HG02970 (cell line): Measurements from ENCODE around the gene GH2.

ENCODE experiments used
- ATAC-seq: cut with Tn5 transposase; IDR thresholded peaks from one replicate; pipeline ENCODE4 v1.9.1; 2021; ENCODE audit warnings: mild to moderate bottlenecking, moderate library complexity, moderate number of reproducible peaks; ENCODE audit not compliant: unreplicated experiment, low FRiP score

The GH2 gene

DNA sequence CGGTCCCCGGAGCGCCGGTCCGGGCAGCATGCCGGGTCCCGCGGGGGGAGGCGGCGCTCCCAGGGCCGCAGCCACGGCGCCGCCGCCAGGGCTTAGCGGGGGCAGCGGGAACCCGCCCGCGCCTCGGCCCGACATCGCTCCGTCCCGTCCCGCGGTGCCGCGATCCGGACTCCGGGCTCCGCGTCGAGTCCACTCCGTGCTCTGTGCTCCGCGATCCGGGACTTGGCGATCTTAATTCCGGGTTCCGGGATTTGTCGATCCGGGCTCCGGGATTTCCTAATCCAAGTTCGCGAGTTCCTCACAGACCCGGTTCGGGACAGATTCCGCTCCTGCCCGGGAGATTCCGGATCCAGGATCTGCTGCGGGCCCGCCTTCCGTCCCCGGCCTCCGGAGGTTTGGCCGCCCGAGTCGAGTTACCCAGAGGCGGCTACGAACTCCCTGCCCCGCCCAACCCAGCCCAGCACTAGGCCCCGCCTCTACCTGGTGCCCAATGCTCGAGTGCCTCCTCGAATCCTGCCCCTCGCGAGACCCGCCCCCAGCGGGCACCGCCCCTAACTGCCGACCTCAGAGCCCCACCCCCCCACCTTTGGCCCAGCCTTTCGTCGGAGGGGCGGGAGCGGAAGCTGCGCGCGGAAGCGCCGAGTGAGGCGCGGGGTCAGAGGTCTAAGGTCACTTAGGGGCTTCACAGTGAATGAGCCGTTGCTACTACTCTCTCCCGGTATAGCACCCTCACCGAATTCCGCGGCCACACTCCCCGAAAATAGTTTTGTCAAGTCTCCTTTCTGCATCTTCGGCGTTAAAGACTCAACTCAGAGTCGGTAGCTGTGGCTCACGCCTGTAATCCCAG is 39.0 kb downstream of the GH2 start, which contains the start of gene SMARCD2:
Gene SMARCD2, minus strand, starts transcription at position 146 of the 847 bp plus-strand sequence. Its CDS starts 11 bp downstream, at position 135.
- ATAC-seq: peak; percentile 70

DNA sequence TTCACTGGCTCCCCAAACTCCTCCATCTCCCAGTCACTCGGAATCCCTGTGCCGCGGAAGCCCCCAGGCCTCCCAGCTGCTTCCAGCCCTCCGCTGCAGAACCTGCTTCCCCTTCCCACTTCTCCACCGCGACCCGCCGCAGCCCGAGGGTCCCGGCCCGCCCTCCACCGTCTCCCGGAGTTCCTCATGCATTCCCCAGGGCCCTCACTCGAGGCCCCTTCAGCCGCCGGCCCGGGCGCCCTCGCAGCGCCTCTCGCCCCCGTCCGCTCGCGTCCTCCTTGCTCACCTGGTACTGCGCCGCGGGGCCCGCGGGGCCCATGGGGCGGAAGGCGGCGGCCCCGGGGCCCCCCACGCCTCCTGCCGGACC is 39.6 kb downstream of the GH2 start:
- ATAC-seq: no peak

DNA sequence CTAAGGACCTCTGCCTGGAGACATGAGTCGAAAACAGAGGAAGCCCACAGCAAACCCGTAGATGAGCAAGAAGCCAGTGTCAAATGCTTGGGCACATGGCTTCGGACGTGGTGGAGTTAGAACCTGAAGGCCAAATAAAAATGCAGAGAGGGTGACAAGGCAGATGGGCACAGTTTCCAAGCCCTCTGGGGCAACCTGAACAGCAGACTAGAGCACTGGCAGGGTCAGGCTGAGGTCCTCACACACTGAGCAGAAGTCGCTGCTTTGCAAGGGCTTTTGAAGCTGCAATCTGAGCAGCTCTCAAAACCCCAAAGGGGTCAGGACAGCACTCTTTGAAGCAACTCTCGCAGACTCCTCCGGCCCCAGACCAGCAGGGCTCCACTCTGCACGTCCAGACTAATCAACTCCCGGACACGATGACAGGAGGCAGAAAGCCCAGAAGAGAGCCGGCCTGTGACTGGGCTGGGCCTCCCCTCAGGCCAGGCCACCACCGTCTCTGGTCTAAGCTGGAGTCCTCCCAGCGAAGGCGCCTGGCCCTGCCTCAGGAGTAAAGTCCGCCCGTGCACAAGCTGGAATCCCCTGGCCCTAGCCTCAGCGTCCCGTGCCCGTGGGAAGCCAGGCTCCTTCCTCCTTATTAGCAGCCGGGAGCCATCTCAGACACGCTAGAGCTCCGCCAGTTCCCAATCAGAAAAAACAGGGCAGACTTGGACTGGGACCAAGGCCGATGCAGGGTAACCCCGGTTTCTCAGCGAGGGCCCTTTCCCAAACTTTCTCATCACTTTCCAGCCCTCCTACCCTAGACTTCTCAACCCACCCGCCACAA is 40.2 kb downstream of the GH2 start:
- ATAC-seq: no peak

DNA sequence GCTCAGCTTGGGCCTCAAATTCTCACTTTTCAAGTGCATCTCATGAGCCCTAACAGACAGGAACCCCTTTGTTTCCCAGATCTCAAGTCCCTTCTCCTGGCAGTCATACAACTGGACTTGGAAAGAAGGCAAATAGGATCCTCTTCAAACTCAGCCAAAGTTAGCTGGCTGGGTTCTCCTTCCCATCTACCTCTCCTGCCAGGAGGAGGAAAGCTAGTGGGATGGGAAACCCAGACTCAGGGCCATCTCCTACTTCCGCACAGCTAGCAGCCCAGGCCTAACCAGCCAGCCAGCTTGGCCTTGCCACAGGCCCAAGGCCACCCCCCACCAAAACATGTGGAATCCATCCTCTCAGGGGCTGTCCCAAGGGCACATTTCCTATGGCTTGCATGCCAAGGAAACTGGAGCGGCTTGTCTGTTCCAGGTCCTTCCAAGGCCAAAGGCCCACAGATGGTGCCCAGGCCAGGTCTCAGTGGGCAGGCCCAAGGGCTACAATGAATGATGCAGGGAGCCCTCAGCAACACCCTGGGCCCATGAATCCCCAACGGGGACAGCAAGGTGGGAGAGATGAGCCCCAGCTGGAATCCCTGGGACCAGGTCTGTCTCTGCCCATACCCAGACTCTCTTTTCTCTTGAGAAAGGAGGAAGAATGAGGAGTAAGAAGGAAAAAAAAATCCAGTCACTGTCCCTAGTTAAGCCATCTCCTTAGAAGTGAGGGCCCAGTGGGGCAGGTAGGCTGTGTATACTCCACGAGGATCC is 41.0 kb downstream of the GH2 start:
- ATAC-seq: no peak

DNA sequence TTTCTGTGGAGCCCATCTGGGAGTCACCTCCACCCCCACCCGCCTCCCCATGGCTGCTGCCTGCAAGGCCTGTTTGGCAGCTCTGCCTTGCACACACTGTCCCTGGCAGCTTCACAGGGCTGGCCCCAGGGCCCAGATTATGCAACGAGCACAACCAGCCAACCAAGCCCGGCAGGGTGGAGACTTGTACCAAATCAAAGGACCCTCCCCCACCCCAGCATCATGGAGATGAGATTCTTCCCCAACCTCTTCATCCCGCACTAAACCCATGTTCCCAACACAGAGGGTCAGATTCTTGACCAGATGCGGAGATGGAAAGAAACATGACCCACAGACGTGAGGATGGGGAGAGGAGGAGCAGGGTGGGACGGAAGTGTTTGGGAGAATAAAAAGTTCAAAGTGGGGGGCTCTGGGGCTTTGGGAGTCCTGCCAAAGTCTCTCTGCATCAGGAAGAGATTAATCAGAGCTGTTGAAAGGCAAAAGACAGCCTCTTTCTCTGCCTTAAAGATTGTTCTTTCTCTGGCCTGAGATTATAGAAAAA is 43.0 kb downstream of the GH2 start:
- no peak for ATAC-seq

DNA sequence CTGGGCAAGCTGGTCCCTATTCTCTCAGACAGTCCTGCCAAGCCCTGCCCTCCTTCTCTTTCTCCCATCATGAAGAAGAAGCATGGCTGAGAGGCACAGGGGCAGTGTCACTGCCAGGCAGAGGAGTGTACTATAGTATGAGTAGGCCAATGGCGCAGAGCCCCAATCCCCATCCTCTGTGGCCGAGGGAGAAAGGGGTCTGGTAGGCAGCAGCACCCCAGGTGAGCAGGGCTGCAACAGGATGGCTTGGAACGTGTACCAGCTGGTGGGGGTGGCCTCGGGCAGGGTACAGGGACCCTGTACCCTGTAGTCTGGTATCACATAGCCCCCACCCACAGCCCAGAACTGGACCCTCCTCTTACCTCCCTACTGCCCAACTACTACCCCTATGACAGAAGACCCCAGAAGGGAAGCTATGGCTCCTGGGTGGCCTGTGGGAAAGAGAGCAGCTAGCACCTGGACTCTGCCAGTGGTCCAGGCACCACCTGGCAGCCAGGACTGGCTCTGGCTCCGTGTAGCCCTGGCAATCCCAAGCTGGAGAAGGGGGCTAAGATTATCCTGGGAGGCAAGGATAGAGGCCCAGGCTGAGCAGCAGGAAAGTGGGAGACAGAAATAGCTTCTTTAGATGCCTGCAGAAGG is 43.7 kb downstream of the GH2 start:
- no peak for ATAC-seq

DNA sequence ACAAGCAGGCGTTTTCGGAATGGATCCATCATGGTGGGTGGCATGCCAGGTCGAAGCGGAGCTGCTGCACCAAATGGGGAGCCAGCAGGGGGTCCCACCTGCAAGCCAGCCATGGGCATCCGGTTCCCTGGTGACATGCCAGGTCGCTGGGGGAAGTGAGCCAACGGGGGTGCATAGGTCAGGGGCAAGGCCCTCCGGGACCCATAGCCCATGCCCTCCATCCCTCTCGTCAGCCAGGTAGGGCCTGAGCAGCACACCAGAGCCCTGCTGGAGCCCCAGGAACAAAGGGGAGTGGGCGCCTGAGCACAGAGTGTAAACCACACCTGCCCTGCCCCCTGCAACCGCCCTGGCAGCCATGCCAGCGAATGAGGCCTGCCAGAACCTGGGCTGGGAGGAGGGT is 44.3 kb downstream of the GH2 start:
- no peak for ATAC-seq

DNA sequence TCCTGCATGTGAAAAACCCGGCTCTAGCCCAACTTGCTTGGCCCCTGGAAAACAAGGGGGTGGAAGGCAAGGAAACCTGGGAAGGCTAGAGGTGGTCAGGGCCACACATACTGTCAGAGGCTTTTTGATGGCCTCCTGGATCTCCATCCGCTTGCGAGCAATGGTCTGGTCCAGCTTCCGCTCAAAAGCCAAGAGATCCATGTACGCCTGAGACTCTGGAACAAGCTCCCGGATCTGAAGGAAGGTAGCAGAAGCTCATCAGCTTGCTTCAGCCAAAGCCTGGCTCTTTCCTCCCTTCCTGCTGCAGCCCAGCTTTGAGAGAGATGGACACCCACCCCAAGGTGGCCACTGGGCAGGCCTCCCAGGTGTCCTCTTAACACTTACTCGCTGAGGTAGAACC is 44.9 kb downstream of the GH2 start:
- no peak for ATAC-seq

DNA sequence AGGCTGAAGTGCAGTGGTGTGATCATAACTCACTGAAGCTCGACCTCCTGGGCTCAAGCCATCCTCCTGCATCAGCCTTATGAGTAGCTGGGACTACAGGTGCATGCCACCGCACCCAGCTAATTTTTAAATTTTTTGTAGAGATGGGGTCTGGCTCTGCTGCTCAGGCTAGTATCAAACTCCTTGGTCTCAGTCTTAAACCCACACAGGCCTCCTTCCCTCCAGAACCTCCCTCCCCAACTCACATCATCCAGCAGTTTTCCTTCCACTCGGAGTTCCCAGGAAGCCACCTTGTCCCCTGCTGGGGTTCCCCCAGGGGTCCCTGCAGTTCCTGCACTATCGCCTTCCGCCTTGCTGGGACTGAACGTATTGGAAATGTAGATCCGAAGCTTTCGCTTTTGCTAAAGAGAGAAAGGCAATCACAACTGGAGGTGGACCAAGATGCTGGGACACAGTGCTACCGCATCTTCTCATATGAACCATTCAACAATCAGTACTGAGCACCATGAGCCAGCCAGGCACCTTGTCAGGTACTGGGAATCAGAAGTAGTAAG is 46.5 kb downstream of the GH2 start:
- ATAC-seq: no peak

DNA sequence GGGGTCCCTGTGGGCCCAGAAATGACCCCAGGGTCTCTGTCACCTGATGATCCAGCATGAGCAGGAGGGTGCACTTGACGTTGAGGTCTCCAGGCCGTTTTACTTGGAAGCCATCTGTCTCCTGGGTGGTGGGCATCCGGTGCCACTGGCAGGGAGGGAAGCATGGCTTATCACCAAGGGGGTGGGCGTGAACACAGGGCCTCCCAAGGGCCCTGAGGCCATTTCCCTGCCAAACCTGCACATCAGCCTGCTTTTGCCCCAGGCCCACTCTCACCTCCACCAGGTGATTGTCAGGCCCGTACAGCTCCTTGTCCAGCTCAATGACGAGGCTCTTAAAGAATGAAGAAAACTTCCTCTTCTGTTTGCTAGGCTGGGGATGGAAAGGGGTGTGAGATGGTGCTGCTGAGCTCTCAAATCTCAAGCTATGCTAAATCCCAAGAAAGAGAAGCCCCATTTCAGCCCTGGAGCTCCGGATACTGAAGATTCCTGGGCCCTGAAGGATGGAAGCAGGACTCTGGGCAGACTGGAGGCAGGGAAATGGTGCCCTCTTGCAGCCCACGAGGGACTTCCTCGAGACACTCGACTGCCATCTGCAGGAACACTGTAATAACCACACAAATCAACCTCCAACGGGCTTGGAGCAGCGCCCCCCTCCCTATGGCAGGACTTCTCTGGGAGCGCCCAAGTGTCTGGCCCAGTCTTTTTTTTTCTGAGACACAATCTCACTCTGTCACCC is 47.1 kb downstream of the GH2 start:
- ATAC-seq: no peak

DNA sequence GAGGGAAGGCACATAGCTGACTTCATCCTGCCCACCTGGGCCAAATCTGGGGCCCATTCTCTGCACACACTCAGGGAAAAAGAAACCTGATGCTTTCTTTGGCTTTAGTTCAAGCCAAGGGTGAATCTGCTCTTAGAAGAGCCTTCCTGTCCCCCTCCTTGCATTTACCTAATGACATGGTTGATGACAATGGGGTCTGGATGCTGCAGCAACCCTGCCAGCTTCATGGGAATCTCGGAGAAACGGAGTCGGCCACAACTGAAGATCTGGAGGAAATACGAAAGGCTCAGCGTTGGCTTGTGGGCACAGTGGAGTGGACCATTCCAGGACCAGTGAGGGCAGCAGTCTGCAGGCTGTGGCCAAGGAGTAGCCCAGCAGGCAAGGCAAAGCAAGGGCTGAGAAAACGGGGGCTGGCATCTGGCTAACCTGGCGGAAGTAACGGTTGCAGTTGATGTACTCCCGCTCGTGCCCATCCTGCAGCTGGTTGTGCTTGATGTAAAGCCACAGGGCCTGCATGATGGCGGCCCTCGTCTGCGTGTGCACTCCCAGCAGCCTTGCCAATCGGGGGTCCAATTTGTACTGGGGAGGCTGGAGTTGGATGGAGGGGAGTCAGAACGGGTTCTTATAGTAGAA is 47.9 kb downstream of the GH2 start:
- ATAC-seq: no peak

DNA sequence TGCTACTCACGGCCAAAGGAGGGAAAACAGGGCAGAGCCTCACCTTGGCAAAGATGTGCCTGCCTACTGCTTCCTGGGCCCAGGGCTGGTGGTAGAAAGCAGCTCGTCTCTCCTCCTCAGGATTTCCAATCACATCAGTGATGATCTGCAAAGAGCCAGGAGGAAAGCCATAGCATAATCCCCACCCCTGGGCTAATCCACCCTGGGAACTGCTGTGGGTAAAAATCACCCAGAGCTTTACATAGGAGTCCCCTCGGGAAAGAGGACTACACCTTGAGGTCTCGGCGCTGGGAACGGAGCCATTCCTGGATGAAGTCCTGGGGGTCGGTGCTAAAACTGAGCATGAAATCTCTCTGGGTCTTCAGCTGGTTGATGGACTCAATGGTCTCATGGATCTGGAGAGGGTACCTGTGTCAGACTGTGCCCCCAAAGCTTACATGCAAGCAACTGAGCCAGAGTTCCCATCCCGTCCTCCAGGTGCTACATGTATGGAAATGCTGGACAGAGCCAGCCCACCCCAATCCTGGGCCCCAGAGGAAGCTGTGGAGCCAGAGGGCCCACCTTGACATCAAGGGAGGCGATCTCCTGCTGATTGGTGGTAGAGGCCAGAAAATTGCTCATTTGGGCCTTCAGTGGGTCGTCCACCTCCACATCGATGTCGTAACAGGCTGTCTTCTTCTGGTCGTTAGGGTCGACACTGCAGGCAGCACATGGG is 48.6 kb downstream of the GH2 start:
- ATAC-seq: no peak

DNA sequence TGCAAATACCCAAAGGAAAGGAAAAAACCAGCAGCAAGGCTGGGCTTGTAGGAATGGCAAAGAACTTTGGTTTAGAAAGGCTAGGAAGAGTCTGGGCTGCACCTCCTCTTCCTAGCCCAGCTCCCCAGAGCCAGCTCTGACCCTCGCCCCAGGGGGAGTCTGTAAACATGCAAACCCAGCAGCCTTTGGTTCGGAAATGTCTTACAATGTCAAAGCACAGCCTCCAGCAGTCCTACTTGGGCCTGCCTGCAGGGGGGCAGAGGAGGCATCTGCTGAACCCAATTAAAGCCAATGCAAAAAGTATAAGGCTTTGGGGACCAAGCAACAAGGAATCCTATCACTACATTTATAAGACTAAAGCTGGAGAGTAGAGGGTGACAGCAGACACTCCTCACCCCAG is 49.3 kb downstream of the GH2 start:
- no peak for ATAC-seq

DNA sequence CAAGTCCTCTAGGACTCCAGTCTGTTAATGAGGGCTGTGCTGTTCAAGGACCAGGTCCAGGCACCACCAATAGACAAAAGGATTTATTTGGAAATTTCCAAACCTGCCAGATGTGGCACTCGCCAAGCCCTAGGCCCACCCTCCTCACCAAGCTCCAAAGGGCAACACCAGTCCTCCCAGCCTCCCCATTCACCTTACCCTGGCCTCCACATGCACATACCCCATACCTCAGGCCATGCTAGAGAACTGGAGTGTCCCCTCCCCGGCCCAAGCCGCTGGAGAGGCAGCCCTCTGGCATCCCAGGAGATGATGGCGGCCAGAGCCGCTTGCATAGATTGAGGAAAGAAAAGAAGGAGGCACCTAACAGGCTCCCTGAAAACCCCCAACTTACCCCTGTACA is 49.7 kb downstream of the GH2 start:
- ATAC-seq: no peak

DNA sequence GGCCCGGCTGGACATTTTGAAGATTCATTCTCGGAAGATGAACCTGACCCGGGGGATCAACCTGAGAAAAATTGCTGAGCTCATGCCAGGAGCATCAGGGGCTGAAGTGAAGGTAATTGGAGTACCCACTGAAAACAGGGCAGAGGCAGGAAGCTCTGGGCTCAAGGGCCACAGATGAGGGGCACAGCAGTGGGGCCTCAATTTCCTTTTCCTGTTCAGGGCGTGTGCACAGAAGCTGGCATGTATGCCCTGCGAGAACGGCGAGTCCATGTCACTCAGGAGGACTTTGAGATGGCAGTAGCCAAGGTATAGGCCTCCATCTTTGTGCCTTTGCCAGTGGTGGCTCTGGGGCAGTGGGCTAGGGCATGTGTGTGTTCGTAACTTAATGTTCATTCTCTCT is 50.2 kb downstream of the GH2 start:
- ATAC-seq: no peak

DNA sequence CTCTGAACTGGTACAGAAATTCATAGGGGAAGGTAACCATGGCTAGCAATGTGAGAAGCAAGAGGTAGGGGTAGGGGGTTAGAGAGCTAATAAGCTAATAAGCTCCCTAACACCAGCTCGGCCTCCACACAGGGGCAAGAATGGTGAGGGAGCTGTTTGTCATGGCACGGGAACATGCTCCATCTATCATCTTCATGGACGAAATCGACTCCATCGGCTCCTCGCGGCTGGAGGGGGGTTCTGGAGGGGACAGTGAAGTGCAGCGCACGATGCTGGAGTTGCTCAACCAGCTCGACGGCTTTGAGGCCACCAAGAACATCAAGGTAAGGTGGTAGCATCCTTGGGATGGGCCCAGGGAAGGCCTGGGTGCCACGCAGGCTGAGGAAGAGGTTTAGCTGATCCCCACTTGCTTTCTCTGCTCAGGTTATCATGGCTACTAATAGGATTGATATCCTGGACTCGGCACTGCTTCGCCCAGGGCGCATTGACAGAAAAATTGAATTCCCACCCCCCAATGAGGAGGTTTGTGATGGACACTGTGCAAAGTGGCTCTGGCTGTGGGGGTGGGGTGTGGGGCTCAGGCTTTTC is 50.7 kb downstream of the GH2 start:
- ATAC-seq: no peak

DNA sequence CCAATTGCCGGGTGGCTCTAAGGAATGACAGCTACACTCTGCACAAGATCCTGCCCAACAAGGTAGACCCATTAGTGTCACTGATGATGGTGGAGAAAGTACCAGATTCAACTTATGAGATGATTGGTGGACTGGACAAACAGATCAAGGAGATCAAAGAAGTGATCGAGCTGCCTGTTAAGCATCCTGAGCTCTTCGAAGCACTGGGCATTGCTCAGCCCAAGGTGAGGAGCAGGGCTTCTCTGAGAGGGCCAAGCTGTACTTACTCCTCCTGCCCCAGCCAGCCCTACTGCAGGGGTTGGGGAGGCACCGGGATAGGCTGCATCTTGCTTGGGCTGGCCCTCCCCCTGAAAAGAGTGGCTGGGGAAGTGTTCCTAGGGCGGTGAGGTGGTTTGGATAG is 51.5 kb downstream of the GH2 start:
- no peak for ATAC-seq
